GM12864 (cell line): ENCODE data around the gene USH2A.
A peak's percentile ranks its signal among the peaks of the same experiment; 100 is the strongest.

Experiments
- DNase-seq: peaks from one replicate; pipeline ENCODE4 v3.0.0-alpha.2; 2011; ENCODE audit warnings: low read depth
- H3K4me3 ChIP-seq: 2 replicates; pipeline ENCODE4 v1.5.1; 2011; ENCODE audit warnings: mild to moderate bottlenecking, low read depth, low read length, control low read depth
- CTCF ChIP-seq: IDR thresholded peaks from 2 replicates; pipeline ENCODE4 v1.5.1; 2011; ENCODE audit warnings: low read depth, mild to moderate bottlenecking, moderate library complexity, low read length, control low read depth, inconsistent platforms; ENCODE audit errors: missing control alignments

Gene USH2A

GRCh38 chr1:215612391-215612790 is 810.9 kb downstream of the USH2A start:
- DNase-seq = no peak
- no peak overlapping the region for H3K4me3 ChIP-seq
- TF ChIP-seq CTCF = no peak

- DNase-seq = no peak
- TF ChIP-seq CTCF = no peak
These were observed 814.6 kb downstream of the USH2A start for GRCh38 chr1:215608646-215609045.

GRCh38 chr1:215607412-215607811 is 815.8 kb downstream of the USH2A start:
- H3K4me3 ChIP-seq = no peak overlapping the region
- DNase-seq = no peak
- TF ChIP-seq CTCF = no peak

More at GRCh38 chr1:215608646-215609045, 814.6 kb downstream of the USH2A start:
- H3K4me3 ChIP-seq = no peak overlapping the region

- H3K4me3 ChIP-seq = no peak overlapping the region
- no peak for DNase-seq
- peak; percentile 7 for TF ChIP-seq CTCF
These were observed 816.6 kb downstream of the USH2A start for GRCh38 chr1:215606564-215607168.

GRCh38 chr1:215606036-215606435 is 817.2 kb downstream of the USH2A start:
- no peak overlapping the region for H3K4me3 ChIP-seq
- TF ChIP-seq CTCF = no peak
- no peak for DNase-seq

- DNase-seq = no peak
- no peak for TF ChIP-seq CTCF
- H3K4me3 ChIP-seq = no peak overlapping the region
These were observed 818.1 kb downstream of the USH2A start for GRCh38 chr1:215605011-215605621.

GRCh38 chr1:215603319-215603718 is 819.9 kb downstream of the USH2A start:
- no peak for DNase-seq
- H3K4me3 ChIP-seq = no peak overlapping the region
- no peak for TF ChIP-seq CTCF
